ENCODE measurements around the gene CSNK1G1.

- no peak for TF ChIP-seq POLR2A (IDR thresholded peaks at IDR 0.05; ENCODE audit: low read depth, low read length)
- TF ChIP-seq TAF1 (IDR thresholded peaks at IDR 0.05; ENCODE audit: borderline replicate concordance, low read depth, low read length) = no peak
Observed at GRCh38 chr15:64340355-64340754, 15.6 kb downstream of the CSNK1G1 start.
